Globus pallidus (tissue), 1 donor: ENCODE results near the gene INSIG1.

Experiments
- DNase-seq: peaks from one replicate; pipeline ENCODE4 v3.0.0-alpha.2; 2015; ENCODE audit warnings: low spot score

INSIG1 gene

GRCh38 chr7:155297517-155298287, at the start of gene INSIG1:
Gene INSIG1 (plus strand): TSS chr7:155297878. CDS start chr7:155298286, 408 bp downstream.
- DNase-seq = peak; percentile 96

- DNase-seq = no peak
These were observed 49.3 kb upstream of the INSIG1 start for GRCh38 chr7:155248366-155248756.

- DNase-seq = no peak
These were observed 45.8 kb upstream of the INSIG1 start for GRCh38 chr7:155251831-155252230.

DNA sequence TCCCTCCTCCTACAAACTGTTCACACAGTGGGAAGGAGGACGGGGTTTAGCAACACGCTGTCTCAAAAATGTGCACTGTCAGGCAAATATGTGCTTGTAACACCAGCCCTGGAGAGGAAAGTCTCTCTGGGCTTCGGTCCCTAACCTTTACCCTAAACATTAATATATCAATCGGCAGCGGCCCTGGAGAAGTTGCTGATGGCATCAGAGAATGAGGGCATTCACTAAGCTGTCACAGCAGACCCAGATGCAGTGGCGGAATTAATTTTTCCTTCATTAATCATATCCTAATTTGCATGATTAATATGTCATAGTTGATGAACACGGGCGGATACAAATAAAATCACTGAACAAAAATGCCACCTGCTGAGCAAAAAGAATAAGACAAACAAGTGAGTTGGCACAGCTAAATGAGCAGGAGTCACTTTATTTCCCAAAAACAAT, 45.2 kb upstream of the INSIG1 start:
- no peak for DNase-seq

GRCh38 chr7:155252892-155253501, 44.7 kb upstream of the INSIG1 start:
- DNase-seq = no peak

GRCh38 chr7:155254018-155254417, 43.7 kb upstream of the INSIG1 start:
- no peak for DNase-seq

DNA sequence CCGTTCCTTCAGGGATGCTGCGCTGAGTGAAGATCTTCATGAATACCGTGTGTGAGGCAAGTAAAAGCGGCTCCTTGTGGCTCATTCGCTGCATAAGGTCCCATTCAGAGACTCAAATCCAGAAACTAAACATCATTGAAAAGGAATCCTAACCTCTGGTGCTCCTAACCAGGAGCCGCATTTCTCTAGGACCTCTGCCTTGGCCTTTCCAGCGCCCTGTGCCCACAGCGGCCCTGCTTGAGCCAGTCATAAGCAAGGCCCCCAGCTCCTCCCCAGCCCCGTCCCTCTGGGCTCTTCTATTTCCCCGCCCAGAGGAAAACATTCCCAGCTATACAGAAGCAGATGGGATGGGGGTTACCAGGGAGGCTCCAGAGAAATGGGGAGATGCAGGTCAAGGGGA, 42.6 kb upstream of the INSIG1 start:
- no peak for DNase-seq

DNA sequence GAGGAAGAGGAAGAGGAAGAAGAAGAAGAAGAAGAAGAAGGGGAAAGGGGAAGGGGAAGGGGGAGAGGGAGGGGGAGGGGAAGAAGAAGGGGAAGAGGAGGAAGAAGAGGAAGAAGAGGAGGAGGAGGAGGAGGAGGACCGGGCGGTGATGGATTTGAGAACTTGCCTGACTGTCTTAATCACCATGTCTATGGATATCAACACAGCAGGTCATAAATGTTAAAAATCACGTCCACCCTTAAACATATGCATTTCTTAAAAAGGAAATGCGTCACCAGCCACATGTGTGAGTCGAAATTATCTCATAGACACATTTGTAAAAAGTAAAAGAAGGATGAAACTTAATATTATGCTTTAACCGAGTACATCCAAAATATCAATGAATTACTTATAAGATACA, 42.1 kb upstream of the INSIG1 start:
- no peak for DNase-seq

- DNase-seq = no peak
These were observed 41.5 kb upstream of the INSIG1 start for GRCh38 chr7:155256081-155256760.

DNA sequence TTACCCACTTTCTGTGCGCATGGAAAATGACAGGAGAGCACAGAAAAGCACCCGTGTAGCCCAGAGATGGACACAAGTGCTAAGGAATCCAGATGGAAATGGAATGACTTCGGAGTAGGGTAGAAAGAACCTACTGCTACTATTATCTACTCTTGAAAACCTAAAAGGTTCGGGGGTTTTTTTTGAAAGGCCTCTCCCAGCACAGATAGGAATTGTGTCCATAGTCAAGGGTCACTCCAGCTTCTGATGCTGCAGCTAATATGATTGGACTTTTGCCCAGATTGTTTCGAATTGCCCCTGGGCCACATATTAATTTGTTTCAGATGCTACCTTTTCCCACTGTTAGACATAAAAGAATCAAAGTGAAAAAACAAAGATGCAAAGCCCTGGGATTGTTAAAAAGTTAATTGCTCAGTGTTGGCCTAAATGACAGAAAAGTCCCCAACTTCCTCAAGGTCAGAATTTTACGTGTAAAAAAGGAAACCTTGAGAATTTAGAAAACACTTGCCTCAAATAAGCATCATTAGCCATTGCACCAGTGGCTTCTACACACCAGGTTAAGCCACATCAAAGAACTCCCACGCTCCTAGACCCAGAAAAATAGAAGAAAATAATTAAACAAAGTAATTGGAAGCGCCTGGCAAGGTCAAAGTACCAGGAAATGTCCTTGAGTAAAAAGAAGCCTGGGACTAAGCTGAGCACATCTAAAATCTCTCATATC, 40.8 kb upstream of the INSIG1 start:
- no peak for DNase-seq

DNA sequence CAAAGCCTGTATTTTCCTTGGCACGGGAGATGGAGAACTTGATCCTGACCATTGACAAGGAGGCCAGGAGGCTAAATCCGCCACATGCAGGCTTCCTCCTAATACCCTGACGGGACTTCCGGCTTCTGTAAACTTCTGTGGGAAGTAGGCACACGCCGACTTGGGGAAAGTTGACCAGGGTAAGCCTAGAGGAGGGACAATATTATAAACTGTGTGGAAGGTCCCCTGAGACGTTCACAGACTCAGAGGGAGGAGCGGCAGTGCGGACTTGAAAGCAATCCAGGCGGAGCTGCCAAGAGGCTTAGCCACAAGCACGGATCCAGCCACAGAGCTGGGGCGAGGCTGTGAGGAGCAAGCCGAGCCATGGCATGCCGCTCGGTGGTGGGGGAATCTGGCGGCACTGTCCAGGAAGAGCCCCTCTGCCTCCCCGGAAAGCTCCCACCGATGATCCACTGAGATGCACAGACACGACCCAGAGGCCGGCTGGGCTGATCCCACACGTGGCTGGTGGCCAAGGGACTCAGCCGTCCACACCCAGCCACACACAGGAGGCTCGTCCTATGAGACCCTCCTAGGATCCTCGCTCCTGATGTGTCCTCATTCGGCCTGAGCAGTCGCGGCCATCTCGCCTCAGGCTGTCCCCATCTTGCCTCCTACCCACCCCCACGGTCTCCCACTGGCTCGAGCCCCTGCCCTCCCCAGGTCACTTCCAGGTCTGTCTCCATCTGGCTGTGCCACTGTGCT, 40.0 kb upstream of the INSIG1 start:
- peak; percentile 10 for DNase-seq

GRCh38 chr7:155258226-155258560, 39.5 kb upstream of the INSIG1 start:
- no peak for DNase-seq

DNA sequence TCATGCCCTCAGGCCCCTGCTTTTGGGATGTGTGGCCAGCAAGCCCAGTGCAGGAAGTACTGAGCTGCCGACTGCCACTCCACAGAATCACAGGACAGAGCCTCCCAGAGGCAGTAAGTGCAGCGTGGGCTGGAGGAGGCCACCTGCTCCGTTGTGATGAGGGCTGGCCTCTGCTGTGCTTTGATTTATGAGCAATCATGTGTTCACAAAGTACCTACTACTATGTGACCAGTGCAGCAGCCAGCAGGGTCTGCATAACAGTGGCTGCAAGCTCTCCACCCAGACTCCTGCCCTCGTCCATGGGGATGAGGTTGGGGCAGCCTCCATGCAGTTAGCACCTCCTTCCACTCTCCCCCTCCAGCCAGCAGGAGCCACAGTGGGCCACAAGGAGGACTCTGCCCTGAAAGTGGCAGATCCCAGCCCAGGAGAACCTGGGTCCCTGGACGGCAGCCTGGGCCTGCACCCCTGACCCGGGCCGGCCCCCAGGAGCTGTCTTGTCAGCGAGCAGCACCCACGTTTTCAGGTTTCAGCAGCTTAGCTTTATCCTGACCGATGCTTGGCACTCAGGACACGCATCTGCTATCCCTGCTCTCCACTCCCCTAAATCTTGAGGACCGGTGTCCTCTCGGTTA, 37.7 kb upstream of the INSIG1 start:
- DNase-seq = no peak

DNA sequence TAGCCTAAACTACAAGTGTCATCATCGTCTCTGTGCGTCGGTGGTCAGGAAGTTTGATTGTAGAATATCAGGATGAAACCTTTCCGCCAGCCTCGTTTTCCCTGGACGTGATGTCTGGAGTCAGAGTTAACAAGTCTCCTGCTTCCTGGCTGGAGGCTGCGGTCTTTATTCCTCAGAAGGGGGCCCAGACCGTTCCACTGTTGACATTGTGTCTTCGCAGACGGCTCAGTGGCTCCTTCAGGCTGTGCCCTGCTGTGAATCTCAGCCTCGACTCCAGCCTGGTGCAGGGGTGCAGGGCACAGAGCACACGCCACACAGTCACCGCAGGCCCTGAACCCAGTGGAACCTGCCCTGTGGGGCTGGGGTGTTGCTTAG, 37.2 kb upstream of the INSIG1 start:
- no peak for DNase-seq

GRCh38 chr7:155261031-155261985, 36.4 kb upstream of the INSIG1 start:
- DNase-seq = no peak

- DNase-seq = no peak
These were observed 35.6 kb upstream of the INSIG1 start for GRCh38 chr7:155262031-155262430.

DNA sequence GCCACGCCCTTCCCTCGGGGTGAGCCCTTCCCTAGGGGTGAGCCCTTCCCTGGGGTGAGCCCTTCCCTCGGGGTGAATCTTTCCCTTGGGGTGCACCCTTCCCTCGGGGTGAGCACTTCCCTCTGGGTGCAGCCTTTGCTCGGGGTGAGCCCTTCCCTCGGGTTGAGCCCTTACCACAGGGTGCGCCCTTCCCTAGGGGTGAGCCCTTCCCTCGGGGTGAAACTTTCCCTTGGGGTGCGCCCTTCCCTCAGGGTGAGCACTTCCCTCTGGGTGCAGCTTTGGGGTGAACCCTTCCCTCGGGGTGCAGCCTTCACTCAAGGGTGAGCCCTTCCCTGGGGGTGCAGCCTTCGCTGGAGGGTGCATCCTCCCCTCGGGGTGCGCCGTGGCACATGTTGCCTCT, 34.6 kb upstream of the INSIG1 start:
- no peak for DNase-seq

- DNase-seq = no peak
These were observed 34.0 kb upstream of the INSIG1 start for GRCh38 chr7:155263581-155264143.

DNA sequence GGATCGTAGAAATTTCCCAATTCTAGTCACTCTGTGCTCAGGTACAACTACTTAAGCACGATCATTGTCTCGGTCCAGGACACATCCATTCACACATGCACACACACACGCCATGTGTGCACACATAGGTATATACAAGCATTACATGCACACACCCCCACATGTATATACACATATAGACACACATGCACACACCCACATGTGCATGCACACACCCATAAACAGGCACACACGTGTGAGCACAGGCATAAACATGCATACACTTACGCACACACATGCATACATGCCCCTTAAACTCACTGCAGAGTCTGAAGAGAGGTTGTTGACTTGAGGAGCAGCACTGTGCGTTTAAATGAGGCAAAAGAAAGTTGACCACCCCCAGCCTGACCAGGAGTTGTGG, 32.5 kb upstream of the INSIG1 start:
- DNase-seq = no peak

DNA sequence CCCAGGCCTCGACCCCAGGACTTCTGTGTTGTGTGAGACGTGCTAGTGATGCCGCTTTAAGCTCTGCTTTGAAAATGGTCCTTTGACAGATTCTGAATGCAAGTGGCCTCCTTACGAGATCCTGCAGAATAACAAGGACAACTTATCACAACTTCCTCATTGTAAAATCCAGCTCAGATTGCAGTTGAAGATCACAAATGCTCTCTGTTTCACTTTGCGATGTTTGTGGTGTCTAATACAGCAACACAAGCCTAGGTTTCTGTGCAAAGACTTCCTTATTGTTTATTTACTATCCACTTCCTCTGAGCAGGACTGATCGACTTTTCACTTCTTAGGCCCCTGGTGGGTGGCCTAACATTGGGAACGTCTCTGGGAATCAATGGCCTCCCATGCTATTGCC, 31.7 kb upstream of the INSIG1 start:
- no peak for DNase-seq
